ENCODE measurements around the gene COL13A1.

Gene COL13A1

DNA sequence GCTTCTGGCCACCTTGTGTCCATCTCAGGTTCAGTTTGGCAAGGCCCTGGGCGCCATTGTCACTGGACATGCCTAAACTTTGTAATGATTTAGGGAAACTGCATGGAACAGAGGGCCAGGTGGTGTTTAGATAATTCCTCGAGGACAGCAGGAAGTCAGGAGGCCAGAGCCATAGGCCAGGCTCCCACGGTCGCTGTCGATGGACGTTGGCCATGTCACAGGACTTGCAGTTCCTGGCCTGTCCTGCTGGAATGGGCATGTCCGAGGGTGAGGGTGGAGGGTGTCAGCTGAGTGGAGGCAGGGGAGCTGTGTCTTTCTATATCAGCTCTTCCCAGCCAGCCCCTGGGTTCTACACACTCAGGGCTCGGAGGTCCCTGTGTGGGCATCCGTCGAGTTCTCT is 143.1 kb downstream of the COL13A1 start:
- DNase-seq (ENCODE audit: low read depth) = no peak

DNA sequence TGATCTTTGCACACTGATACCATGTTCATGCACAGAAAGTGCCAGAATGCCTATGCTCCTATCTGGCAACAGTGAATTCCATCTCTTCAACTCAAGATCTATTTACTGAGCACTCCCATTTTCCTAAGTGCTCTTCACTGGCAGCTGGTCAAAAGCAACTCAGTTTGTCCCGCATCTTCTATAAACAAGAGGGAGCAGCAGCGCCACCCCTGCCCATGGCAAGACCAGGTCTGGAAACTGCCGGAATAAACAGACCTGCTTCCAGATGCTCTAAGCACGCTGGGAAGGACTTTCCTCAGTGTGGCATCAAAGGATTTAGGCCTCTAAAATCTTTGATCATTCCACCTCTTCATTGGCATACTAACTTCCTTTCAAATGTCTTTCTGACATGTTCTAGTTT is 146.6 kb downstream of the COL13A1 start:
- no peak for DNase-seq (ENCODE audit: low read depth)

DNA sequence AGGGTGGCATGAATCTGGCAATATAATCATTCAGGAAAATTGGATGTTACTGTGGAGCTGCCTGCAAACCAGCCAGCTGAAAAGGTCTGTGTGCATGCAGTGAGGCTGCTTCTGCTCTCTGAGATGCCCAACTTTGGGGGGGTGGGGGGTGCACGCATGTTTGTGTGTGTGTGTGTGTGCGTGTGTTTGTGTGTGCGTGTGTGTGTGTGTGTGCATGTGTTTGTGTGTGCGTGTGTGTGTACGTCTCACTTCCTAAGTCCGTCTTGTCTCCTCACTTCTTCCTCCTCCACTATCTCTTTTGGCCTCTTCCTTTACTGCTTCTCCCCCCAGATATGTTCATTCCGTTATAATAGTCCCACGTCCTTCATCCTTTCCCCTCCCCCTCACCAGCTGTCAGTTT is 148.1 kb downstream of the COL13A1 start:
- DNase-seq (ENCODE audit: low read depth) = no peak

DNA sequence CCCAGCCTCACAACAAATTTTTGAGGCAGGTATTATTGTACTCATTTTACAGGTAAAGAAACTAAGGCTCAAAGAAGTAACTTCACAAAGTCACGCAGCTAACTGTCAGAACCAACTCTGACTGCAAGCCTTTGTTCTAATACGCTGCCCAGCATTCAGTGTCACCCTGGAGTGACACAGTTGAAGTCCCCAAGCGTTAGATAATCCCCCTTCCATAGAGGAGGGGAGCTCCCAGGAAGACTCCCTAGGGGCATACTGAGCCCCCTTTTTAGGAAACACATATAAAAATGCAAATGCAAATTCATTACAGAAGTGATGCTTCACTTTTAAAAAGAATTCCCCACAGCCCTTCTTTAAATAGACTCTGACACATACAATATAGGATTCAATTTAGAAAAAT is 150.0 kb downstream of the COL13A1 start:
- no peak for DNase-seq (ENCODE audit: low read depth)

DNA sequence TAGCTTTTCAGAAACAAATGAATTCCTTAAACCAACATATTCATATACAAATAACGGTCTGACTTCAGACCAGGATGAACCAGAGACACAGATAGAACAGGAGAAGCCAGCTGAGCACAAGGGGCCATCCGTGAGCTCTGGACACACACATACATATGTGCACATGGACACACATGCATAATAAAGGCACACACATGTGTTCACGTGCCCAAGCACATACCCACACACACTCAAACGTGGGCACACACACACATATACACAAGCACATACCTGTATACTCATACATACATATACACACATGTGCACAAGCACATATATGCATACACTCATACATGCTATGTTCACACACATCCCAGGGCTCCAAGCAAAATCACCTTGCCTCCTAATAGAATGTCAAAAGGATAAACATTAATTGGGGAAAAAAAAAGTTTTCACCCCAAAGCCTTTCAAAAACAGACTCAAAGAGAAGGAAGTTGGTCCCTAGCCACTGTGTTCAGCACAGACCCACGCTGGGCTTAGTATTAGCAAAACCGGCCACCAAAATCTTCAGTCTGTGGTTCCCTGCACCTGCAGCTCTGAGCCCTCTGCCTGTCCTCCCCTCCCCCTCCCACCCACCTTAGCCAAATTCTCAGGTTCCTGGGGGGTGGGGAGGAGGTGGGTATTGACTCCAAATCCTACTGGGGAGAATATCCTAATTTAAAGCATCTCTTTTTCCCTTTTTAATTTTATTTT is 150.5 kb downstream of the COL13A1 start:
- no peak for DNase-seq (ENCODE audit: low read depth)

DNA sequence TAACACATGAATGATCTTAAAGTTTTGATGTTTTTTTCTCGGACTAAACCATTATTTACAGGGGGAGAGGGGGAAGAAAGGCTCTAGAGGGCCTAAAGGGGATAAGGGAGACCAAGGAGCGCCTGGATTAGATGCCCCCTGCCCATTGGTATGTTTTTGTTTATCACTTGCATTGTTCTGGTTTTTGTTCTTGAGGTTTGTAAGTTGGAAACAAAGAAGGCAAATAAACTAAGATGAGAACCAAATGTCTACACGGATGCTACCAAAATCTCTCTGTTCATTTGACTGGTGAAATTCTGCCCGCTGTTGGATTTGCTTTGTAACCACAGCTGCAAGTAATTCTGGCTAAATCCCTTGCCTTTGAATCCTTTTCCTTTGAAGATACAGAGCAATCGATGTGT is 151.1 kb downstream of the COL13A1 start:
- DNase-seq (ENCODE audit: low read depth) = no peak

DNA sequence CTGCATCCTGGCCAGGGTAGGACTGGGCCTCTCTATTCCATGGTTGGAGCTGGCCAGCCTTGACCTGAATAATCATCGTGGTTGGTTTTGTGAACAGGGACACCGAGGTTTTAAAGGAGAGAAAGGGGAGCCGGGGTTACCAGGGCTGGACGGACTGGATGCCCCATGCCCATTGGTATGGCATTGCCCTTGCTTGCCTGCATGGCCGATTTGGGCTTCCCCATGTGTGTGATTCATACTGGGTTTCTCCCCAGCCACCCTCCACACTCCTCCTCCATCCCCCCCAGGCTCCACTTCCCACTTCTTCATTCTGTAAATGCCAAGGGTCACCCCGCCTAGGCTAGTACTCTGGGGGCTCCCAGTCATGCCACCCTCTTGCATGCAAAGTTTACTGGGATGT is 152.1 kb downstream of the COL13A1 start:
- DNase-seq (ENCODE audit: low read depth) = no peak

DNA sequence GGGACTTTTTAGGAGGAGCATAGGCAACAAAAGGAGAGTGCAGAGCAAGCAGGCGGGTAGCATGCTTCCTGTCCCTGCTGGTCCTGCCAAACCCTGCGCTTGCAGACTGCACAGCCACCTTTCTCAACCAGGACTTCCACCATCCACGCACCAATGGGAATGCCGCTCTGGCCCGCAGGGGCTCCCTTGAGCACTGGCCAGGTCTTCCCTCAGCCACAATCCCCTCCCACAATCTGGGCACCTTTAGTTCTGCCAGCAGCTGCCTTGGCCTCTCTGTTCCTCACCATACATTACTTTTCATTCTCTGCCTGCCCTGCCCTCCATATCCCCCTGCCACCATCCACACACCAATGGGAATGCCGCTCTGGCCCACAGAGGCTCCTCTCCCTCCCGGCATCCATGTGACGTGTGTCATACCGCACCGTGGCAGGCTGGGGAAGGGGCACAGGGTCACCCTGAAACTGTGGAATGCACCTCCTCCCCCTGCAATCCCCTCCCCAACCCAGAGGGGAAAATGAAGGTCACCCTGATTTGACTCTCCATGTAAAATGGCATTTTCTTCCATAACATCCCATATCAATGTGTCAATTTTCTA is 153.6 kb downstream of the COL13A1 start:
- no peak for DNase-seq (ENCODE audit: low read depth)

DNA sequence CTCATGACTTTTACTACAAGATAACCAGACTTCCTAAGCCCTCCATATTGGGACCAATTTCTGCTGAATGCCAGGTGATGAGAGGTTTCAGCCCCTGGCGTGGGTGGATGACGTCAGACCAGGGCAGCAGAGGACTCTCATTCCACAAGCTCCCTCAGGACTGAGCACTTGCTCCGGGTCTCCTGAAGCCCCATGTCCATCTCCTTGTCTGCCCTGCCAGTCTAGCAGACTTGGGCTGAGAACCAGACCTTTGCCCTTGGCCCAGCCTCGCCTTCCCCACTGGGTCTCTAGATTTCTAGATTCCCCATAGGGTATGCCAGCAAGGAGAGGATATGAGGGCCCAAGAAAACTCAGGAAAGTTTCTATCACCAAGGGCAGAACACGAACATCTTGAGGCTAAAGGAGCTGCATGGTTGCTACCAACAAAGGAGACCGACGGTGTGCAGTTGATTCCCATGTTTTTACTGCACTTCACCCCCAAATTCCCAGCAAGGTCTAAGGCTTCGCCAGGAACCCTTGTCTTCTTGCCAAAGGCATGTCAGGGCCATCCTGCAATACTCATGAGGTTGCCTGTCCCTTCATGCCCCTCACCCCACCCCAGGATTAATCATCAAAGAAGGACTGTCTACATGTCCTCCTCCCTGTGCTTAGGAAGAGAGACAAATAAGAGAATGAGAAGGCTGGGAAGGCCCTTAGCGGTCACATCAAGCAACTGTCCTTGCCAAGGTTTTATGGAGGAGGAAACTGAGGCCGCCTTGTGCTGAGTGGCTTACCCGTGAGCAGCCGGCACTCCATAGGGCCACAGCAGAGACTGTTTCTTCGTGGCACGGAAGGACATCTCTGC is 154.4 kb downstream of the COL13A1 start:
- DNase-seq (ENCODE audit: low read depth) = no peak

DNA sequence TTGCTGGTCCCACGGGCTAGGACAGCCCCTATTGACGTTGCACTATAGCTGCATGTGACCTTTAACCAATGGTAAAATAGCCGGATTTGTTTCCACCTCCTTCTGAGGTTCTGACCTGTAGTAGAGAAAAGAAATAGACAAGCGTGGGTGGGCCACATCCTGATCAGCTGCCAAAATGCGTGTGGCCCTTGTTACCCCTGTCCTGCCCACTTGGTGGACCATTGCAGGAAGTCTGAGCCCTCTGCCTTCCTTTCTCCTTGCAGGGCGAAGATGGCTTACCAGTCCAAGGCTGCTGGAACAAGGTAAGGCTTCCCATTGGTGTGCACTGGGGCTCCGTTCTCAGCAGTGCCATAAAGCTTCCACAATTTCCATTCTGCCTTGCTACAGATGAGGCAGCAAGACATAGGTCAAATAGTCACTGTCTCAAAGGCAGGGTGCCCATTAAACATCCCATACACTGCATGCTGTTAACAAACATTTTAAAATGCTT is 155.1 kb downstream of the COL13A1 start:
- no peak for DNase-seq (ENCODE audit: low read depth)

DNA sequence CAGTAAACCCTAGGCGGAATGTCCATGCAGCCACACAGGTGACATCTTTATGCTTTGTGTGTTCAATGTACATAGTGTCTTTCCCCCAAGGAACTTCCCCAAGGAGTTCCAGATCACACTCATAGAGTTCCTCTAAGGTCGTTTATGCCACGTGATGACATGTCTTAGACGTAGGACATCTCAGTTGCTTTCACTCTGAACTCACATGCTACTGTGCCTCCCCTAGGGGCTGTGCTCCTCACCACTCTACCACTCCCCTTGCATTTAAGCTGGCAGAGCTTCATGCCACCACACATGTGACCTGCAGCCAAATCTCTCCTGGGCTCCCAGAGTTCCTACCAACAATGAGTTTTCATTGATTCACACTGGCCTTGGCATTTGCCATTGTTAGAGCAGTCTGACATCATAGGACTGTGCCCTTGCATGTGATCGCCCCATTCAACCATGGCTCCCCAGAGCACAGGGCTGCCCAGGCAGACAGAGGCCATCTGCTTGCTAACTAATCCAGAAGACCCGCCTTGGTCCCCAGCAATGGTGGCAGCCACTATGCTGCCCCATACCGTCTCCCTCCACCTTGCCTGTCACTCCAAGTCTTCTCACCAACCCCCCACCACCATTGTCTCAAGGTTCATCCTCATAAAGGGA is 155.7 kb downstream of the COL13A1 start:
- DNase-seq (ENCODE audit: low read depth) = no peak

DNA sequence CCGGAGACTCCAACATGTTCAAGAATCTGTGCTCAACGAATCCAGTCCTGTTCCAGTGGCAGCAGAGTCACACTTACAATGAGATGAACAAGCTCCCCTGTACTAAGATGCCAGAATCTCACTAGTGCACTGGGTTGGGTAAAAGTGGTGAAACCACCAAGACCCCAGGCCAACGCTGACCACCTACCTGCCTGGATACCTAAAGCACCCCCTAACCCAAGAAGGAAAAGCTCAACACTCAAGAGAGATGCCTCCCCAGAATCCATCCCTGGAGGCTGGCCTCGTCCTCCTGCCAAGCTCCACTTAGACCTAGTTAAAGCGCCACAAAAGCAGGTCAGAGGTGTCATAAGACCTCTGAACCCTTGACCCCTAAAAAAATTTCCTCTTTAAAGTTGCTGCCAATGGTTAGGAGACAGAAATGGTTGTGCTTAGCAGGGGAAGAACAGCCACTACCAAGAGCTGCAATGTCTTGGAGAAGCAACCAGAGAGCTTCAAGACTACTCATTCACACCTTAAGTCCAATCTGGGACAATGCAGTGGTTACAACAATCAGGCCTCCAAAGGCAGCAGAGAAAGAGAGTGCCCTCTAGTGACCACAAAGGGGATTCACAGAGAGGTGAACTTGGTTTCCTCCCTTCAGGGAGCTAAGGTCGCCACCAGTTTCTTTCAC is 156.3 kb downstream of the COL13A1 start:
- no peak for DNase-seq (ENCODE audit: low read depth)

DNA sequence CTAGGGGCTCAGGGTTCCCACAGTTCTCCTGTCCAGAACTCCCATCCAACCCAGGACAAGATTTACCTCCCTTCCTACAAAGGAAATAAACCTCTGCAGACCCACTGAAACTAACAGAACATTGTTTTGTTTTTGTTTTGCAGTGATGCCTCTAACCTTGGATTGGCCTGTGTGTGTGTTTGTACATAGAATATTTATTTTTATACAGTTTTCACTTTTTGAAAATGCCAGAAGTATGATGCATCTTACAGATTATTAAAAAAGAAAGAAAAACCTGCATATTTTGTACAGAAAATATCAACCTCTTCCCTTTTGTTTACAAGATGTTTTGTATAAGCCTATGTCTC is 156.8 kb downstream of the COL13A1 start:
- no peak for DNase-seq (ENCODE audit: low read depth)

DNA sequence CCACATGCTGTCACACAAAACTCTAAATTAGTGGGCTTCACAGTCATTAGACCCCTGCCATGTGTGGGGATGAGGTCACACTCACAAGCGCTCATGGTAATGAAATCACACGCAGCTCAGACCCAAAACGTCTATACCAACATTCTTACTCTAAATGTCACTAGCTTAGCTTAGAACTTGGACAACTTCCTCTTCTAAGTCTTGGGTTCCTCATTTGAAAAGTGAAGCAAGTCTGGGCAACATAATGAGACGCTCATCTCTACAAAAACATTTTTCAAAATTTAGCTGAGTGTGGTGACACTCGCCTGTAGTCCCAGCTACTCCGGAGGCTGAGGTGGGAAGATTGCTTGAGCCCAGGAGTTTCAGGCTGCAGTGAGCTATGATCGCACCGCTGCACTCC is 158.2 kb downstream of the COL13A1 start:
- DNase-seq (ENCODE audit: low read depth) = no peak

DNA sequence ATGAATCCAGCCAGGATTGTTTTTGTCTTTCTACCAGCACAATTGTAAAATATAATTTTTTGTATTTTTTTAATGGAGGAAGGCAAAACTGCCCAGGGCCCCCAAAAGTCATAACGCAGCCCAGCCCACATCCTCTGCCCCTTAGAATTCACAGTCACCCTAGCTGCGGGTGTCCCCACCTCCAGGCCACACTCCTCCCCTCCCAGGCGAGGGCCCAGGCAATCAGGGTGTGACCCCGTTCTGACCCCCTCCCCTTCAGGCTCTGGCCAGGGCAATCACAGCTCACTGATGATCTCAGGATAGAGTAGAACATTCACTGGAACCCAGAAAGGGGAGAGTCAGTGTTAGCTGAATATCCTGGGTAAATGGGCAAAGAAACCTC is 158.9 kb downstream of the COL13A1 start:
- DNase-seq (ENCODE audit: low read depth) = no peak

DNA sequence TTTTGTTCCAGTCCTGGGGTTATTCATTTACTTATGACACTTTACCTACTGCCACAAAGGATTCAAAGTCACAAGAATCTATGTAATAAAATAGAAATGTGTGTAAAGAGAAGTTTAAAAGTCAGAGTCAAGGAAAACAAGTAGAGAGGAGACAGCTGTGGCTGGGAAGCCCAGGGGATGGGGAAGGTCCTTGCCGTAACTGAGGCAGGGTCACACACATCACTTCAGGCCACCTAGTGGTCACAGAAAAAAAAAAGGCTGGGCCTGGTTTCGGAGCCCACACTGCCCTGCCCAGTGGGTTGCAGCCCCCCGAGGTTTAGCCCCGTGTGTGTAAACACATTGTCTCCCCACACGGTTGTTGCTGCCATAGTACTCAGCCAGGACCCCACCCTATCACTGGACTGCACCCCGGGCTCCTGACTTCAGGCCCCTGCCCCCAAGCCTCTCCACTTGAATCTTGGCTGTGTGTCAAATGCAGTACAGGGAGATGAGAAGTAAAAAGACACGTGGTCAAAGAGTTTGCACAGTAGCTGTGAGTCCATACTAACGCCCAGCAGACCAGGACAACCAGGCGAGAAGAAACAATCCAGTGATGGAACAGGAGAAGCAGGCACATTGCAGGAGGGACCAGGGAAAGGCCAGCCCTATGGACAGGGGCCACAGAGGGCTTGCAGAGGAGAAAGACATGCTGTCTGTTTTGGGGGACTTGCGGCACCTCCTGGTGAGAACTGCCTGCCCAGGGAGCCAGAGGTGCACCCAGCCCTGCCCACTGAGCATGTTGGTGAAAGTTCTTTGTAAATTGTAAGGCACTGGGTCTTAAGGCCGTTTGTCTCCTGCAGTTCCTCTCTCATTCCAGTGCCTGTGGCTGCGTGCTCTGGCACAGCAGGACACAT is 159.5 kb downstream of the COL13A1 start:
- DNase-seq (ENCODE audit: low read depth) = no peak

DNA sequence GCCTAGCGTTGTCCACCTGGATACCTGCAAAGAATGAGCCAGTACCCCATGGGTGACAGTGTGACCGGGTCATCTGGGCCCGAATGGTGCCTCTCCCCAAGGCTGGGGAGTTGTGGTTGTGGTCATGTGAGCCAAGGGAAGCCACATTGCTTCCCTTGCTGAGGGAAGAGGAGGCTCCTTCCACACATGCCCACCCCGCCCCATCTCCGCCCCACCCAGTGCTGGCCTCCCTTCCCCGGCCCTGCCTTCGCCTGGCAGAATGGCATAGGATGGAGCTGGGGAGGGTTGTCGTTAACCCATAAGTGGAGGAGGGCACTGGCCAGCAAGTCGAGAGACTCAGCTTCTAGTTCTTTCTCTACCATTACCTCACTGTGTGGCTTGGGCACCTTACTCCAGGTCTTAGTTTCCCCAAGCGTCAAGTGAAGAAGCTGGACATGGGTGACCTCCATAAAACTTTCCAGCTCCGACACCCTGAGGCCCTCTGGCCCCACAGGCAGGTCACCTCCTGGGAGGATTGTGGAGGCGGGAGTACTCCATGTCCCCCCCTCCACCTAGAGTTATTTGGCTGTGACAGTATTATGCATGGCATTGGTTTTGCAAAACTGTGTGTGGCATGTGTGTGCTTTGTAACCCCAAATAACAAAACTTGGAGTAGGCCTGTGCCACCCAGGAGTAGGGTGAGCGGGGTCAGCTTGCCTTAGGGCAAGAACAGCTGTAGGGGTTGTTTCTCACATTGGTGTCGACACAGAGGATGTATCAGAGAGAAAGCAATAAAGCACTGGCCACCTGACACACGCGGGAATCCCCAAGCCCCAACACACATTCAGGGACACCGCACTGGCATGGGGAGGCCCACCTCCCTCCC is 160.4 kb downstream of the COL13A1 start:
- no peak for DNase-seq (ENCODE audit: low read depth)

DNA sequence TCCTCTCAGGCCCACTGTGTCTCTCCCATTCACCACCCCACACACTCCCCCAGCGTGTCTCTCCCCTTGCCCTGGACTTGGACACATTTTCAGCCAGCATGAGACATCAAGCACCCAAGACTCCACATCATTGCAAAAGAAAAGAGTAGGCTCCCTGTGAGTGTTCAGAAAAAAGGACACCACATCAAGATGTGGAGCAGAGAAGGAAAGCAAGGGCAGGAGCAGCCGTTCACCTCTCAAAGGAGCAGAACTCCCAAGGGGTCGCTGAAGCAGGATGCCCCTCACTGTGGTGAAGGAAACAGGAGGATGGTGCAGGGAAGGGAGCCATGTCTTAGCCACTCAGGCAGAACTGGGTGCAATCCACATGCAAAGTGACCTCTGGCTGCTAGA is 161.0 kb downstream of the COL13A1 start:
- DNase-seq (ENCODE audit: low read depth) = no peak

DNA sequence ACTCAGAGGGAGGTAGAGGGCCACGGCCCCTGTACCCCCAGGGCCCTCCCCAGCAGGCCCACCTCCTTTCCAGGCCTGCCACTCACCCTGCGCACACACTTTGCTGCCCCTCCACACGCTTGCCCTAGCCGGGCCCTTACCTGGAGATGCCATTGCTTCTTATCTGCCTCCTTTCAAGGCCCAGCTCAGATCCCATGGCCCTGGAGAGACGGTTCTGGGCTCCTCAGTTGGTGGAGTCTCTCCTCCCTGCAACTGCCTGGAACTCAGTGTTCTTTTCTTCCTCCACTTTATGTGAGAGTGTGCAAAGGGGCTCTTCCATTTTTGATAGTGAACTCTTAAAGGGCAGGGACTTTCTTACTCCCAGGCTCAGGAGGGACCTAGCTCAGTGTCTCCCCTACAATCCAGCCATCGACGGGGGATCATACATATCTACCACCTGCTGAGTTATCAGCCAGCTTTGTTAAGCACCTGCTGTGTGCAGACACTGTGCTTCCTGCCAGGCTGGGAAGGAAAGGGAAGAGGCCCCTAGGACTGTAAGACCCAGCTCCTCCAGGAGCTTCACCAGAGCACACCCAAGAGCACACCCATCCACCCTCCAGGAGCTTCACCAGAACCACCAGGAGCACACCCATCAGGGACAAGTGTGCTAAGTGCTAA is 161.6 kb downstream of the COL13A1 start:
- DNase-seq (ENCODE audit: low read depth) = no peak

Data from stimulated activated CD8-positive, alpha-beta memory T cell treated with anti-CD3 and anti-CD28 coated beads, Interleukin-15, amount 100 ng/mL, for 24 hours (primary cell).